ENCODE results near the gene ZNF772.

ZNF772 gene

GRCh38 chr19:57435062-57435978 is 42.0 kb downstream of the ZNF772 start, which contains the start of gene ZNF749:
Gene ZNF749 (plus strand): TSS chr19:57435325. CDS start chr19:57435579, 254 bp downstream.
- peak; percentile 95 for DNase-seq

- DNase-seq = no peak
These were observed 42.8 kb downstream of the ZNF772 start for GRCh38 chr19:57434386-57435061.

- no peak for DNase-seq
These were observed 56.3 kb downstream of the ZNF772 start for GRCh38 chr19:57421037-57421436.

- no peak for DNase-seq
These were observed 57.9 kb downstream of the ZNF772 start for GRCh38 chr19:57419439-57419838.
